WTC11 (cell line): Measurements from ENCODE around the gene PLK2. TPM values are rescaled to one million over a fixed set of nuclear protein-coding genes. Genes with fewer than 3 reads are reported as not detected.

Experiments used
- ATAC-seq: fragments of 200-7000 bp; cut with Tn5 transposase; 2 replicates; pipeline ENCODE4 v1.10.0; 2021; ENCODE audit warnings: mild to moderate bottlenecking, moderate library complexity
- CTCF ChIA-PET: fragments of 300-600 bp; sonication (Branson Sonifier 250); formaldehyde crosslinking; loops from one replicate; lab custom pipeline; 2021; ENCODE audit warnings: antibody characterized with exemption; lab: Charles Lee
- POLR2A ChIA-PET: fragments of 350-600 bp; sonication (Branson Sonifier 250); formaldehyde crosslinking; loops from one replicate; lab custom pipeline; 2021; ENCODE audit warnings: antibody characterized with exemption; lab: Charles Lee
- DNase-seq: peaks from one replicate; pipeline ENCODE4 v3.0.0; 2021; ENCODE audit warnings: low spot score
- H3K27ac Mint-ChIP-seq: 2 replicates; pipeline ENCODE4 v1.8.0; 2021; ENCODE audit warnings: mixed read lengths
- H3K27me3 Mint-ChIP-seq: 2 replicates; pipeline ENCODE4 v1.8.0; 2021; ENCODE audit warnings: low read depth, mild to moderate bottlenecking, moderate library complexity, mixed read lengths
- H3K36me3 Mint-ChIP-seq: 2 replicates; pipeline ENCODE4 v1.8.0; 2021; ENCODE audit warnings: mixed read lengths
- H3K4me1 Mint-ChIP-seq: 2 replicates; pipeline ENCODE4 v1.8.0; 2022; ENCODE audit warnings: mixed read lengths
- H3K4me3 Mint-ChIP-seq: 2 replicates; pipeline ENCODE4 v1.8.0; 2021; ENCODE audit warnings: mild to moderate bottlenecking, moderate library complexity, mixed read lengths
- H3K9me3 Mint-ChIP-seq: 2 replicates; pipeline ENCODE4 v1.8.0; 2021; ENCODE audit warnings: mixed read lengths
- ELF4 ChIP-seq: sonication (generic); formaldehyde crosslinking; IDR thresholded peaks from 2 replicates; pipeline ENCODE4 v1.8.1; 2022; ENCODE audit warnings: low read depth, mild to moderate bottlenecking, moderate library complexity, missing genetic modification reagents
- FOXJ3 ChIP-seq: sonication (generic); formaldehyde crosslinking; IDR thresholded peaks from 2 replicates; pipeline ENCODE4 v1.9.0; 2021; ENCODE audit warnings: missing genetic modification reagents, mild to moderate bottlenecking, borderline replicate concordance
- FOXP1 ChIP-seq: sonication (generic); formaldehyde crosslinking; IDR thresholded peaks from 2 replicates; pipeline ENCODE4 v1.8.0; 2022; ENCODE audit warnings: missing genetic modification reagents, mild to moderate bottlenecking, moderate library complexity, borderline replicate concordance
- GABPB1 ChIP-seq: sonication (generic); formaldehyde crosslinking; IDR thresholded peaks from 2 replicates; pipeline ENCODE4 v1.8.1; 2023; ENCODE audit warnings: mild to moderate bottlenecking, missing genetic modification reagents
- RORB ChIP-seq: fragments of 250-450 bp; sonication (Bioruptor Pico); IDR thresholded peaks from 2 replicates; pipeline ENCODE4 v1.9.0; 2021; ENCODE audit warnings: mild to moderate bottlenecking
- SMAD3 ChIP-seq: sonication (generic); formaldehyde crosslinking; IDR thresholded peaks from 2 replicates; pipeline ENCODE4 v1.8.0; 2022; ENCODE audit warnings: missing genetic modification reagents, mild to moderate bottlenecking, borderline replicate concordance
- SOX15 ChIP-seq: fragments of 250-450 bp; sonication (Bioruptor Pico); IDR thresholded peaks from 2 replicates; pipeline ENCODE4 v1.9.0; 2021; ENCODE audit warnings: mild to moderate bottlenecking
- SP1 ChIP-seq: sonication (generic); formaldehyde crosslinking; conservative IDR thresholded peaks from 2 replicates; pipeline ENCODE4 v1.8.1; 2022; ENCODE audit warnings: missing genetic modification reagents
- ZNF416 ChIP-seq: fragments of 250-450 bp; sonication (Bioruptor Pico); IDR thresholded peaks from 2 replicates; pipeline ENCODE4 v1.9.0; 2021; ENCODE audit warnings: mild to moderate bottlenecking, inconsistent platforms
- total RNA-seq: library from RNA; stranded (reverse); gene quantifications from 3 replicates; pipeline ENCODE4 v1.2.3, GENCODE V29; 2021
- TF ChIP-seq, protein P1 (sequence below): sonication (generic); formaldehyde crosslinking; IDR thresholded peaks from 2 replicates; pipeline ENCODE4 v1.8.0; 2023; ENCODE audit warnings: missing genetic modification reagents
- TF ChIP-seq, protein P2 (sequence below): sonication (generic); formaldehyde crosslinking; IDR thresholded peaks from 2 replicates; pipeline ENCODE4 v1.8.0; 2022; ENCODE audit warnings: mild to moderate bottlenecking, missing genetic modification reagents
- TF ChIP-seq, protein P3 (sequence below): sonication (generic); formaldehyde crosslinking; conservative IDR thresholded peaks from 2 replicates; pipeline ENCODE4 v1.8.1; 2023; ENCODE audit warnings: mild to moderate bottlenecking, low read depth, missing genetic modification reagents, moderate library complexity
- TF ChIP-seq, protein P4 (sequence below): fragments of 250-450 bp; sonication (Bioruptor Pico); IDR thresholded peaks from 2 replicates; pipeline ENCODE4 v2.1.2; 2022; ENCODE audit warnings: mild to moderate bottlenecking, moderate library complexity
- TF ChIP-seq, protein P5 (sequence below): fragments of 250-450 bp; sonication (Bioruptor Pico); IDR thresholded peaks from 2 replicates; pipeline ENCODE4 v1.9.0; 2021; ENCODE audit warnings: moderate library complexity, mild to moderate bottlenecking, inconsistent platforms, borderline replicate concordance
- TF ChIP-seq, protein P6 (sequence below): fragments of 250-450 bp; sonication (Bioruptor Pico); IDR thresholded peaks from 2 replicates; pipeline ENCODE4 v1.9.0; 2021; ENCODE audit warnings: mild to moderate bottlenecking
- TF ChIP-seq, protein P7 (sequence below): sonication (generic); formaldehyde crosslinking; IDR thresholded peaks from 2 replicates; pipeline ENCODE4 v1.8.1; 2022; ENCODE audit warnings: low read depth, missing genetic modification reagents, borderline replicate concordance

PLK2 gene
- total RNA-seq, 1 experiment from 2014 or later = 37.1 TPM

DNA sequence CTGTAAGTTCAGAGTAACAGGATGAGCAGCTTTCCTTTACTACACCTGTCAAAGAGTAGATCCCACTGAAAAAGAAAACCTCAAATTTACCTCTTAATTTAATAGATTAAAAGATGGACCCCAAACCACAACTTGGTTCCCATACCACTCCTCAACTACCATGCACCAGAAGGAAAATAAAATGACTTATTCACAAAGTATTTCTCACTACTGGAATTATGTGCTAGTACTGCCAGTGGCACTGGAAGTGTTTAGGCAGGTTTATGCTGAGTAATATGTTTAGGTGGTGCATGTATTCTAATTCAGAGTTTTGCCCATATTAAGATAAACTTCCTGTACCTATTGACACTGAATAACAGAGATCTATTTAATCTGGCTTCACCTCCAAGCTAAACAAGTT is 6.6 kb downstream of the PLK2 start:
- no peak overlapping the region for H3K27ac Mint-ChIP-seq
- no peak for ATAC-seq
- no peak overlapping the region for H3K4me3 Mint-ChIP-seq

More for the DNA sequence above, 6.6 kb downstream of the PLK2 start:
- ChIA-PET CTCF (no interaction called here), POLR2A (no interaction called here)
- Mint-ChIP-seq H3K27me3 (peaks cover 2% of the 10 kb centered on the region; the same call in 1 of the 2 replicates), H3K4me1 (peaks cover 7% of the 10 kb centered on the region), H3K9me3 (no peaks in the 10 kb centered on the region), H3K36me3 (peaks cover 52% of the 10 kb centered on the region)
- DNase-seq = no peak
- TF ChIP-seq SP1 (CRISPR knock-in tag) = no peak
- no peak for TF ChIP-seq RORB (CRISPR knock-in tag)
- TF ChIP-seq, protein P1, sequence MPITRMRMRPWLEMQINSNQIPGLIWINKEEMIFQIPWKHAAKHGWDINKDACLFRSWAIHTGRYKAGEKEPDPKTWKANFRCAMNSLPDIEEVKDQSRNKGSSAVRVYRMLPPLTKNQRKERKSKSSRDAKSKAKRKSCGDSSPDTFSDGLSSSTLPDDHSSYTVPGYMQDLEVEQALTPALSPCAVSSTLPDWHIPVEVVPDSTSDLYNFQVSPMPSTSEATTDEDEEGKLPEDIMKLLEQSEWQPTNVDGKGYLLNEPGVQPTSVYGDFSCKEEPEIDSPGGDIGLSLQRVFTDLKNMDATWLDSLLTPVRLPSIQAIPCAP (CRISPR knock-in tag) = no peak
- TF ChIP-seq FOXJ3 (CRISPR knock-in tag) = no peak
- TF ChIP-seq ELF4 (CRISPR knock-in tag) = no peak
- TF ChIP-seq, protein P2, sequence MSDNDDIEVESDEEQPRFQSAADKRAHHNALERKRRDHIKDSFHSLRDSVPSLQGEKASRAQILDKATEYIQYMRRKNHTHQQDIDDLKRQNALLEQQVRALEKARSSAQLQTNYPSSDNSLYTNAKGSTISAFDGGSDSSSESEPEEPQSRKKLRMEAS = no peak
- TF ChIP-seq, protein P3, sequence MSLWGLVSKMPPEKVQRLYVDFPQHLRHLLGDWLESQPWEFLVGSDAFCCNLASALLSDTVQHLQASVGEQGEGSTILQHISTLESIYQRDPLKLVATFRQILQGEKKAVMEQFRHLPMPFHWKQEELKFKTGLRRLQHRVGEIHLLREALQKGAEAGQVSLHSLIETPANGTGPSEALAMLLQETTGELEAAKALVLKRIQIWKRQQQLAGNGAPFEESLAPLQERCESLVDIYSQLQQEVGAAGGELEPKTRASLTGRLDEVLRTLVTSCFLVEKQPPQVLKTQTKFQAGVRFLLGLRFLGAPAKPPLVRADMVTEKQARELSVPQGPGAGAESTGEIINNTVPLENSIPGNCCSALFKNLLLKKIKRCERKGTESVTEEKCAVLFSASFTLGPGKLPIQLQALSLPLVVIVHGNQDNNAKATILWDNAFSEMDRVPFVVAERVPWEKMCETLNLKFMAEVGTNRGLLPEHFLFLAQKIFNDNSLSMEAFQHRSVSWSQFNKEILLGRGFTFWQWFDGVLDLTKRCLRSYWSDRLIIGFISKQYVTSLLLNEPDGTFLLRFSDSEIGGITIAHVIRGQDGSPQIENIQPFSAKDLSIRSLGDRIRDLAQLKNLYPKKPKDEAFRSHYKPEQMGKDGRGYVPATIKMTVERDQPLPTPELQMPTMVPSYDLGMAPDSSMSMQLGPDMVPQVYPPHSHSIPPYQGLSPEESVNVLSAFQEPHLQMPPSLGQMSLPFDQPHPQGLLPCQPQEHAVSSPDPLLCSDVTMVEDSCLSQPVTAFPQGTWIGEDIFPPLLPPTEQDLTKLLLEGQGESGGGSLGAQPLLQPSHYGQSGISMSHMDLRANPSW (CRISPR knock-in tag) = no peak
- TF ChIP-seq ZNF416 (CRISPR knock-in tag) = no peak
- TF ChIP-seq, protein P4, sequence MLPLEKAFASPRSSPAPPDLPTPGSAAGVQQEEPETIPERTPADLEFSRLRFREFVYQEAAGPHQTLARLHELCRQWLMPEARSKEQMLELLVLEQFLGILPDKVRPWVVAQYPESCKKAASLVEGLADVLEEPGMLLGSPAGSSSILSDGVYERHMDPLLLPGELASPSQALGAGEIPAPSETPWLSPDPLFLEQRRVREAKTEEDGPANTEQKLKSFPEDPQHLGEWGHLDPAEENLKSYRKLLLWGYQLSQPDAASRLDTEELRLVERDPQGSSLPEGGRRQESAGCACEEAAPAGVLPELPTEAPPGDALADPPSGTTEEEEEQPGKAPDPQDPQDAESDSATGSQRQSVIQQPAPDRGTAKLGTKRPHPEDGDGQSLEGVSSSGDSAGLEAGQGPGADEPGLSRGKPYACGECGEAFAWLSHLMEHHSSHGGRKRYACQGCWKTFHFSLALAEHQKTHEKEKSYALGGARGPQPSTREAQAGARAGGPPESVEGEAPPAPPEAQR (CRISPR knock-in tag) = no peak
- TF ChIP-seq, protein P5, sequence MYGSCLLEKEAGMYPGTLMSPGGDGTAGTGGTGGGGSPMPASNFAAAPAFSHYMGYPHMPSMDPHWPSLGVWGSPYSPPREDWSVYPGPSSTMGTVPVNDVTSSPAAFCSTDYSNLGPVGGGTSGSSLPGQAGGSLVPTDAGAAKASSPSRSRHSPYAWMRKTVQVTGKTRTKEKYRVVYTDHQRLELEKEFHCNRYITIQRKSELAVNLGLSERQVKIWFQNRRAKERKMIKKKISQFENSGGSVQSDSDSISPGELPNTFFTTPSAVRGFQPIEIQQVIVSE (CRISPR knock-in tag) = no peak
- TF ChIP-seq SOX15 (CRISPR knock-in tag) = no peak
- TF ChIP-seq, protein P6, sequence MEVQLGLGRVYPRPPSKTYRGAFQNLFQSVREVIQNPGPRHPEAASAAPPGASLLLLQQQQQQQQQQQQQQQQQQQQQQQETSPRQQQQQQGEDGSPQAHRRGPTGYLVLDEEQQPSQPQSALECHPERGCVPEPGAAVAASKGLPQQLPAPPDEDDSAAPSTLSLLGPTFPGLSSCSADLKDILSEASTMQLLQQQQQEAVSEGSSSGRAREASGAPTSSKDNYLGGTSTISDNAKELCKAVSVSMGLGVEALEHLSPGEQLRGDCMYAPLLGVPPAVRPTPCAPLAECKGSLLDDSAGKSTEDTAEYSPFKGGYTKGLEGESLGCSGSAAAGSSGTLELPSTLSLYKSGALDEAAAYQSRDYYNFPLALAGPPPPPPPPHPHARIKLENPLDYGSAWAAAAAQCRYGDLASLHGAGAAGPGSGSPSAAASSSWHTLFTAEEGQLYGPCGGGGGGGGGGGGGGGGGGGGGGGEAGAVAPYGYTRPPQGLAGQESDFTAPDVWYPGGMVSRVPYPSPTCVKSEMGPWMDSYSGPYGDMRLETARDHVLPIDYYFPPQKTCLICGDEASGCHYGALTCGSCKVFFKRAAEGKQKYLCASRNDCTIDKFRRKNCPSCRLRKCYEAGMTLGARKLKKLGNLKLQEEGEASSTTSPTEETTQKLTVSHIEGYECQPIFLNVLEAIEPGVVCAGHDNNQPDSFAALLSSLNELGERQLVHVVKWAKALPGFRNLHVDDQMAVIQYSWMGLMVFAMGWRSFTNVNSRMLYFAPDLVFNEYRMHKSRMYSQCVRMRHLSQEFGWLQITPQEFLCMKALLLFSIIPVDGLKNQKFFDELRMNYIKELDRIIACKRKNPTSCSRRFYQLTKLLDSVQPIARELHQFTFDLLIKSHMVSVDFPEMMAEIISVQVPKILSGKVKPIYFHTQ (CRISPR knock-in tag) = no peak
- TF ChIP-seq, protein P7, sequence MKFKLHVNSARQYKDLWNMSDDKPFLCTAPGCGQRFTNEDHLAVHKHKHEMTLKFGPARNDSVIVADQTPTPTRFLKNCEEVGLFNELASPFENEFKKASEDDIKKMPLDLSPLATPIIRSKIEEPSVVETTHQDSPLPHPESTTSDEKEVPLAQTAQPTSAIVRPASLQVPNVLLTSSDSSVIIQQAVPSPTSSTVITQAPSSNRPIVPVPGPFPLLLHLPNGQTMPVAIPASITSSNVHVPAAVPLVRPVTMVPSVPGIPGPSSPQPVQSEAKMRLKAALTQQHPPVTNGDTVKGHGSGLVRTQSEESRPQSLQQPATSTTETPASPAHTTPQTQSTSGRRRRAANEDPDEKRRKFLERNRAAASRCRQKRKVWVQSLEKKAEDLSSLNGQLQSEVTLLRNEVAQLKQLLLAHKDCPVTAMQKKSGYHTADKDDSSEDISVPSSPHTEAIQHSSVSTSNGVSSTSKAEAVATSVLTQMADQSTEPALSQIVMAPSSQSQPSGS (CRISPR knock-in tag) = no peak
- no peak for TF ChIP-seq SMAD3 (CRISPR knock-in tag)
- no peak for TF ChIP-seq GABPB1 (CRISPR knock-in tag)
- TF ChIP-seq FOXP1 = no peak
